HL-60 (cell line): ENCODE data around the gene LTN1.

Experiments
- CTCF ChIP-seq: IDR thresholded peaks from one replicate; pipeline ENCODE4 v1.5.1; 2011; ENCODE audit warnings: low read length, control low read depth, inconsistent platforms; ENCODE audit not compliant: insufficient read depth
- POLR2AphosphoS5 ChIP-seq: IDR thresholded peaks from 2 replicates; pipeline ENCODE4 v1.6.1; 2012; ENCODE audit warnings: low read depth
- REST ChIP-seq: IDR thresholded peaks from 2 replicates; pipeline ENCODE4 v1.6.1; 2012; ENCODE audit warnings: low read depth; ENCODE audit not compliant: insufficient replicate concordance

- TF ChIP-seq CTCF, result no peak
- TF ChIP-seq POLR2AphosphoS5, result no peak
- no peak for TF ChIP-seq REST
These were observed 20.3 kb downstream of the LTN1 start for GRCh38 chr21:28972398-28972797.
